GM21786 (cell line): ENCODE measurements around the gene CSTPP1.
A peak's percentile ranks its signal among the peaks of the same experiment; 100 is the strongest.

ENCODE experiments used
- ATAC-seq: cut with Tn5 transposase; IDR thresholded peaks from one replicate; pipeline ENCODE4 v1.9.1; 2021; ENCODE audit not compliant: unreplicated experiment

CSTPP1 gene, protein sequence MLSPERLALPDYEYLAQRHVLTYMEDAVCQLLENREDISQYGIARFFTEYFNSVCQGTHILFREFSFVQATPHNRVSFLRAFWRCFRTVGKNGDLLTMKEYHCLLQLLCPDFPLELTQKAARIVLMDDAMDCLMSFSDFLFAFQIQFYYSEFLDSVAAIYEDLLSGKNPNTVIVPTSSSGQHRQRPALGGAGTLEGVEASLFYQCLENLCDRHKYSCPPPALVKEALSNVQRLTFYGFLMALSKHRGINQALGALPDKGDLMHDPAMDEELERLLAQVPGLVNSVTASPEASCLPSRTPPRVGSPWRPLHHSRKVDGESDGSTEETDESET

DNA sequence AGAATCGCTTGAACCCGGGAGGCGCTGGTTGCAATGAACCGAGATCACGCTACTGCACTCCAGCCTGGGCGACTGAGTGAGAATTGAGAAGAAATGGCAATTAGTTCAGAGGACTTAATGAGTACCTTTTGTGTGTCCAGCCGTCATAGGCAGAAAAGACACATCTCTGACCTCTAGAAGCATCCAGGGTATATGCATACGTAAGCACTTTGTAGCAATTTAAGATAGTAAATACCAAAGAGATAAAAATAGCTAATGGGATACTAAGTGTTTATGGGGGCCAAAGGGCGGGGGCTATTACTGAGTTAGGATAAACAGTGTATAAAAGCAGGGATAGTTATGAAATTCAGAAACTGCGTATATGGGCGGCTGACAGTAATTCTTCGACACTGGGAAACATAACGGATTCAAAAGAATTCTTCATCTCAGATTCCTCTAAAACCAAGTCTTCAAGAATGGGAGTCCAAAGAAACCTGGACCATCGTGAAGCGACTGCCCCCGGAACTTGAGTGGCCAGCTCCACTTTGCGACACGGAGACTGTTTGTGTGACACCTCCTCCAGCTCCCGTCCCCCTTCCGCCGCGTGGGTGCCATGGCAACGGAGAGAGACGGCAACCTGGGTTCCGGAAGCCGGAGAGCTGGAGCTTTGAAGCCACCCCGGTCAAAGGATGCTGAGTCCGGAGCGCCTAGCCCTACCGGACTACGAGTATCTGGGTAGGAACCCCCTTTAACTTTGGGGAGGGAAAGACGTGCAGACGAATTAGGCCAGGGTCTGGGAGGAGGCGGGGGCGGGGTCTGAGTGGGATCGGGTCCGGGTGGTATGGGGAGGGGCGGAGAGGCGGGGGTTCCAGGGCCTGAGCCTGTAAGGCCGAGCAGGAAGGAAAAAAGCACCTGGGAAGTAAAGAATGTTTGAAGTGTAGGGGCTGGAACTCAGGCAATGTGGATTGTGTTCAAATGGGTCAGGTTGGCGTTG lies at the start of gene CSTPP1:
Gene CSTPP1, plus strand, starts transcription at position 624 of the 973 bp plus-strand sequence. Its CDS starts 45 bp downstream, at position 669.
- ATAC-seq = peak; percentile 92

DNA sequence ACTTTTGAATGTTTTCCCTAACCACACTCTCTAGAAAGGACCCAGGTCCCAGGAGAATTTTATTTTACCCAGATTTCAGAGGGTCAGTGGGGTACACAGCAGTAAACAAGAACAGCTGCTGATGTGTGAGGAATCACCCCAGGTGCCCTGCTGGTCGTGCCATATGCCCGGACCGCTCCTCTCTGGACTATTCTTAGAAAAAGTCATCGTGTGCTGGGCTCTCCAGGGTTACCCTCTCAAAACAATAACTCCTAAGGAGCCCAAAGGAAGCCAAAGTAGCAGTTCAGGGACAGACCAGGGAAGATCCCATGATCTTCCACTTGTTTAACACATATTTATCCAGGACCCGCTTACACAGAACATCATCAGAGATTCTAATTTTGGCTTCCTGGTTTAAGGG lies 47.9 kb upstream of the CSTPP1 start:
- ATAC-seq = no peak

DNA sequence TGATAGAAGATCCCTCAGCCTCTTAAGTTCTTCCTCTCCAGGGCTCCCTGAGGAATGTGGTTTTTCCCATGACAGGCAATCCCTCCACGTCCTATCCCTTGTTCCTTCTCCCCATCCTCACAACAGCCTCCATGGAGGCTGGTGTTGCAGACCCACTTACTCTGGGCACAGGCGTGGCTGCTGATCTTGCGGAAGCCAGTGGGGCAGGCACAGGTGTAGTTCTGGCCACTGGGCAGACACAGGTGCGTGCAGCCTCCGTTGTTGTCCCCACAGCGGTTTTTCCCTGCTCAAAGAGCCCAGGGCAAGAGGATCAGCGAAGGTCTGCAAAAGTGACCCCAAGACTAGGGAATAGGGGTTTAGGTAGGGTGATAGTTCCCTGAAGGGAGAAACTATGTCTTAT lies 47.3 kb upstream of the CSTPP1 start:
- ATAC-seq = no peak

DNA sequence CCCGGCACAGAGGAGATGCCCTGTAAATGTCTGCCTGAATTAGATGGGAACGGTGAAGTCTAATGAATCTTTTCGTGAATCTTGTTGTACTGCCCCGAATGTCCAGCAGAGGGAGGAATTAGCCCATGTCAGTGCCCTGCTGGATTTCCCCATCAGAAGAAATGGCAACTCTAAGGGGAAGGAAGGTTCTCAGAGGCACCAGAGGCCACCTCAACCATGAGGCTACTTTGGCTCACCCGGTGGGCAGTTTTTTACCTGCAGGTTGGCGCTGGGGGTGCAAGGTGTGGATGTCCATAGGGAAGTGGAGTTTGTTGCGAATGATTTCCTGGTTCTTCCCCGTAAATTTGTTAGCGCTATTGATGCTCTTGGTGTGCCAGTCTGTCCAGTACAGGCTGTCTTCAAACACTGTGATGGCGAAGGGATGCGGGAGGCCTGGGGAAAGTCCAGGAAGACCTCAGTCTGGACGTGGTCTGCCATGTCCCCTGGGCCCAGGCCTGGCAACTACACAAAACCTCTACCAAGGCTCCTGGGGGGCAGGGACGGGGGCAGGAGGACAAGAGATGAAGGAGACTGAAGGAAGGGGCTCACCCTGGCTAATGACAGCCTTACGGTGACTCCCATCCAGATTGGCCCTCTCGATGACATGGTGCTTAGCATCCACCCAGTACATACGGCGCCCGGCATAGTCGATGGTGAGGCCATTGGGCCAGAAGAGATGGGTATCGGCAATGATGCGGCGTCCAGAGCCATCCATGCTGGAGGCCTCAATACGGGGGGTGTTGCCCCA lies 46.7 kb upstream of the CSTPP1 start:
- no peak for ATAC-seq

DNA sequence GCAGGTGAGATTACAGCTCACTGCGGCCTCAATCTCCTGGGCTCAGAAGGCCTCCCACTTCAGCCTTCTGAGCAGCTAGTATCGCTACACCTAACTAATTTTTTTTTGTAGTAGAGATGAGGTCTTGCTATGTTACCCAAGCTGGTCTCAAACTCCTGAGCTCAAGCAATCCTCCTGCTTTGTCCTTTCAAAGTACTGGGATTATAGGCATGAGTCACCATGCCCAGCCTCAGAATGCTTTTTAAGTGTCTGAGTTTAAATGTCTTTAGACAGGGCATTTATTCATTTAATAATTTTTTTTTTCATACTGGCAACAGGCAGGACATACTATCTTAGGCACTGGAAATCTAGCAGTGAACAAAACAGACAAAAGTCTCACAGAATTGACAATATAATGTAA lies 45.9 kb upstream of the CSTPP1 start:
- no peak for ATAC-seq

DNA sequence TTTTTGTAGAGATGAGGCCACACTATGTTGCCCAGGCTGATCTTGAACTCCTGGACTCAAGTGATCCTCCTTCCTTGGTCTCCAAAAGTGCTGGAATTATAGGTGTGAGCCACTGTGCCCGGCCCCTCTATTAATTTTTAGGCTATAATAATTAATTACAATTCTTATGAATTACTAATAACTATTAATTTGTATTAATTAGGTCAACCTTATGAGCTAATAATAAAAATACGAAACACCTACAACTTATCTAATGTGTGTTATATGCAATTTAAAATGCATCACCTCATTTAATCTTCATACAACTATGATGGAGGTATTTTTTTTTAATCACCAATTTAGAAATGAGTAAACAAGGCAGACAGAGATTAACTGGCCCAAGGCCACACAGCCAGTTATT lies 44.5 kb upstream of the CSTPP1 start:
- no peak for ATAC-seq

DNA sequence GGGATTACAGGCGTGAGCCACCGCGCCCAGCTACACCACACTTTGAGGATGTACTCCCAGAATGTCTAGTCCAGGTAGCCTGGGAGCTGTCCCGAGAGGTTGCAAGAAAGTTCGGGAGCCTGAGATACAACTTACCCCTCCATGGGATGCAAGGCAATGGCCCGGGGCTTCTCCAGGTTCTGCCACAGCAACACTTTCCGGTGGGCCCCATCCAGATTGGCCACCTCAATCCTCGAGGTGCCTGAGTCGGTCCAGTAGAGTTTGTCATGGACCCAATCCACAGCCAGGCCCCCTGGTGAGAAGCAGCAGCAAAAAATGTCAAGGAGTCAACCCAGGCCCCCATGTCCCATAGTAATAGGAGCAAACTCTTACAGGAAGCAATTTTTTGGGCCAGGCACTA lies 43.7 kb upstream of the CSTPP1 start:
- no peak for ATAC-seq

DNA sequence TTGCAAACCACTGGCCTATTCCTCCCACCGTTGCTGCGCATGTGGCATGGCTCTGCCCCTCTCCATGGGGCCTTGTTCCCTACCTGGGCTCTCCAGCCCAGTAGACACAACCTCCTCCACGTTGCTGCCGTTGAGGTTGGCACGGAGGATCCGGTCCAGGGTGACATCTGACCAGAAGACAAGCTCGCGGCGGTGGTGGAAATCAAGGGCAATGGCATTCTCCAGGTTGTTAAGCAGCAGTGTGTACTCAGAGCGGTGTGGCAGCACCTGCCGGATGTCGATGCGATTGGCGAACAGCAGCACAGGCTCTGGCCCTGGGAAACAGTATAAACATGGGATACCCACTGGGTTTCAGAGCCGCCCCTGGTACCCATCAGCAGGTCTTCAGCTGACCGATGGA lies 42.1 kb upstream of the CSTPP1 start:
- no peak for ATAC-seq

DNA sequence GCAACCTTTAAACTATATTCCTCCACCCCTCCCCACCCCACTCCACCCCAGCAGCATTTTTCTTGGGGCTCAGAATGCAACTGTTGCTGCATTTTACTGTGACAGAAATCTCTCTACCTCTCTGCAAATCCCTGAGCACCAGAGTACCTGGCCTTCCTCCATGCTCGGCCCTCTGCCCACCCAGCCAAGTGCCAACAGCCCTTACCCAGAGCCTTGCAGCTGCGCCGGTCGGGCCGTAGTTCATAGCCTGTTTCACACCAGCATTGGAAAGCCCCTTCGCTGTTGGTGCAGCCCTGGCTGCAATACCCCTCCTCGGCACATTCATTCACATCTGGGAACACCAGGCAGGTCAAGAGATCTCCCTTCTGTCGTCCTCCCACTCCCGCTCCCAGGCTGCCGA lies 41.6 kb upstream of the CSTPP1 start:
- no peak for ATAC-seq

DNA sequence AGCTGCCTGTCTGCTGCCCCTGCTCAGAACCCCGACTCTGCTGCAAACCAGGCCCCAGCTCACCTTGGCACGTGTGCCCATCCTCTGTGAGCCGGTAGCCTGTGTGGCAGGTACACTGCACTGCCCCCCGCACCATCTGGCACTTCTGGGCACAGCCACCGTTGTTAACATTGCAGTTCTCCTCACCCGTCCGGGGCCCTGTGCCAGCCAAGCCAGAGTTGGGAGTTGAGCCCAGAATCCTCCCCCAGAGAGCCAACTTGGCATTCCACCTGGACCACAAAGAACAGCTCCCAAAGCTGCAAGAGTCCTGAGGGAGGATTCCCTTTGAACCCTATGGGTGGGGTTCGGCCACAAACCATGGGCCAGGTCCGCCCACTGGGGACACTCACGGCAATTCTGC lies 40.7 kb upstream of the CSTPP1 start:
- ATAC-seq = no peak

DNA sequence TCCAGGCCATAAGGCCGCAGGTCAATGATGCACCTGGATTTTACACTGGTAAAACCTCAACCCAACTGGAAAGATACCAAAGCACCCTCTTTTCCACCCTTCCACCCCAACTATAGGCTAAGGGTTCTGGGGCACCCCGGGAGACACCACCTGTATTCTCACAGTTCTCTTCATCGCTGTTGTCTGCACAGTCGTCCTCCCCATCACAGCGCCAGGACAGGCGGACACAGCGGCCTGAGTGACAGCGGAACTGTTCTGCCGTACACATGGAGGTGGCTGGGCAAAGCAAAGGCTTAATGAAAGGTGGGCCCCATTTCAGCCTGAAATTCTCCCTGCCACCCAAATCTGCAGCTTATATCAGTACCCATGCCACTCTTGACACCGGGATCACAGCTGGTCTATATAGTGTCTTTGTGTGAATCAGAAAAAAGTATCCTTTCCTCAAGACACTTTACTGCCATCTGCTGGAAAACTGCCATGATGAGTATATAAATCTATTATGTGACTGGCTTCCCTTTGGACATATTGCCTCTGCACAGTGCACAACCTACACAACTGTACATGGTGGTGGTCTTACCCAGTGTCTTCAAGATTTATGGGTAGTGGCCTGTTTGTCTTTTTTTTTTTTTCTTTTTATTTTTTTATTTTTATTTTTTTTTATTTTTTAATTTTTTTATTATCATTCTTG lies 39.7 kb upstream of the CSTPP1 start:
- ATAC-seq = no peak

DNA sequence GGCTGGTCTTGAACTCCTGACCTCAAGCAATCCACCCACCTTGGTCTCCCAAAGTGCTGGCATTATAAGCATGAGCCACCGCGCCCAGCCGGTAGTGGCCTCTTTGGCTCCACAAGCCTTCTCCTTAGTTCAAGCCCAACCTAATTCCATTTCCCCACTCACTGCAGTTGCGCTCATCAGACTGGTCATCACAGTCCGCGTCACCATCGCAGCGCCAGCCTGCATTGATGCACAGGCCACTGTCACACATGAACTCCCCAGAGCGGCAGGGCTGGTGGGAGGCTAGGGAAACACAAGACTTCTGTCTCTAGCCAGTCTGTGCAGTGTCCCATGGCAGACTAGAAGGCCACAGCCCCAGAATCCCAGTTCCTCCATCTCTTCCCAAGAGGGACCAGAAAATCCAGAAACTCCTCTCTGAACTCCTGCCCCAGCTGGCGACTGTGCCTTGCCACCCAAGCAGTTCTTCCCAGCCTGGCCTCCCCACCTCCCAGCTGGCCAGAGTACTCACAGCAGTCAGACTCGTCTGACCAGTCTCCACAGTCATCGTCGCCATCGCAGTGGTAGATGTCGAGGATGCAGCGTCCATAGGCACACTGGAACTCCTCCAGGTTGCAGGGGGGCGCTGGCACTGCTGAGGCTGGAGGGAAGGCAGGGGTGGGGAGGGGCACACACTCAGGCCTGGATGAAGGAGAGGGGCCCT lies 38.0 kb upstream of the CSTPP1 start:
- ATAC-seq = no peak

DNA sequence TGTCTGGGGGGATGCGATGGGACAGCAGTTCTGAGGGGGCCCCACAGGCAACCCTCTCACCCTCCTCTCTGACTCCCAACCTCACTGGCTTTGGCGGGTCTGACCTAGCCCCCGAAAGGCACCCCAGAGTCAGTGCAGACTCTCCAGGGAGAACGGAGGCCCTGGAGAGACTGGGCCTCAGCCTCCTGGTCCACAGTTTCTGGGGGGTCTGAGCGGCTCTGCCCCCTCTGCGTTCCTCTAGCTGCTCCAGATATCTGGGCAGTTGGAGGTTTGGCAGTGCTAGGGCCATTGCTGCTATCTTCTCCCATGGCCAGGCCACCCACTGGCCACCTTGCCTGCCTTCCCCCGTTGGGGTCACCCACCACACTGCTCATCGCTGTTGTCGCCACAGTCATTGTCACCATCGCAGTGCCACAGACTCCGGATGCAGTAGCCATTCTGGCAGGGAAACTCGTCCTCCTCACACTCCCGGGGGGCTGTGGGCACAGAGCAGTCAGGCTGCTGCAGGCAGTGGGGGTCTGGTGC lies 37.0 kb upstream of the CSTPP1 start:
- ATAC-seq = no peak

DNA sequence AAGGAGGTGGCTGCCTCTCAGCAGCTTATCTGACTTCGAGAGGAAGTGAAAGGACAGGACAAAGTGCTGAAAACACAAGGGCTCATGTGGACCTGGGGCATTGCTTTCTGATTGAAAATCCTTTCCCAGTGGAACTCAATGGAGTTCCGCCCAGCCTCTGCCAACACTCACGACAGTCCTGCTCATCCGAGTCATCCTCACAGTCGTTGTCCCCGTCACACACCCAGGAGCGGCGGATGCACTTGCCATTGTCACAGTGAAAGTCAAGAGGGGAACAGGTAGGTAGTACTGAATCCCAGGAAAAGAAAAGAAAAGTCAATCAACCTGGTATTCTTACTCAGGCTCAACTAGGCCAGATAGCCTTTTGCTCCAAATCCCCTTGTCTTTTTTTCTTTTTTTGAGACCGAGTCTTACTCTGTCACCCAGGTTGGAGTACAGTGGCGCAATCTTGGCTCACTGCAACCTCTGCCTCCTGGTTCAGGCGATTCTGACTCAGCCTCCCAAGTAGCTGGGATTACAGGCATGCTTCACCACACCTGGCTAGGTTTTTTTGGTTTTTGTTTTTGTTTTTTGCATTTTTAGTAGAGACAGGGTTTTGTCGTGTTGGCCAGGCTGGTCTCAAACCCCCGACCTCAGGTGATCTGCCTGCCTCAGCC lies 36.3 kb upstream of the CSTPP1 start:
- ATAC-seq = no peak

DNA sequence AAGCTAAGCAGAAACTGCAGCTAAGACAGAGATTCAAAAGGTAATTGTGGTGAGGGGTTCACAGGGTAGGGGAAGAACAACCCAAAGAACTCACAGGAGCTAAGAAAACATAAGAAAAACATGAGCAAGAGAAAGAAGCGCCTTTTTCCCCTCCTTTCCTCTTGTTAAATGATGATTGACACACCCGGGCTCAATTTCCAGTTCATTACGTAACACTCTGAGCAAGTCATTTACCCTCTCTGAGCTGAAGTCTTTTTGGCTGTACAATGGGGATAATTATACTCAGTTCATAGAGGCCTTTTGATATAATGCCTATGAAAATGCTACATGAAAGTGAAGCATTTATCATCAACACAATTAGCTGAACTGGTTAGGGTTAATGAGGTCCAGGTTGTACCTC lies 35.4 kb upstream of the CSTPP1 start:
- ATAC-seq = no peak

DNA sequence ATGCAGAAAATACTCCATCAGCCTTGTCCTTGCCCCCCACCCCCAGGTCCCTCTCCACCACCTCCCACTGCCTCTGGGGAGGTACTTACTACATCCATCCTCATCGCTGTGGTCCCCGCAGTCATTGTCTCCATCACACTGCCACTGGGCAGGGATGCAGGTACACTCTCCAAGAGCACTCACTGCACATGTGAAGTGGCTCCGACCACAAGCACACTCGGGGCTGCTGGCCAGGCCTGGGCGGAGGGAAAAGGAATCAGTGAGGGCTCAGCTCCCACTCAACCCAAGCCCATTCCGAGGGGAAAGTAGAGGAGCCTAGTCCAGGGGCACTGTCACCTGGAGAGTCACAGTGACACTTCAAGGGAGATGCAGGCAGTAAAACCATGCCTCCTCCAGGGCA lies 33.9 kb upstream of the CSTPP1 start:
- ATAC-seq = no peak

DNA sequence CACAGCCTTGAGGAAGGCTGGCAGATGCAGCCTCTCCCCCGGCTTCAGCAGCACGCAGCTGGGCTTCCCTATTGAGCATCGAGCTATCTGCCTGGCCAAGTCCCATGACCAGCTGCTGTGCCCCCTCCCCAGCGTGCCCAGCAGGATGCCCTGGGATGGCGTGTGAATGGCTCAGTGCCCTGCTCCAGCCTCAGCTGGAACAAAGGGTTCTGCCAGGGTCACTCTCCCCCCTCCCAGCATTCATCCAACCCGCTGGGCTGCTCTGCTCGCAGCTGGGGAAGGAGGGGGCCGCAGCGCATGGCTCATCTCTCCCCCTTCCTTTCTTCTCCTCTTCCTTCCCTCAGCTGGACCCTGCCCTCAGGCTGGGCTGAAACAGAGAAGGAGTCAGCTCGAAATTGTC lies 32.7 kb upstream of the CSTPP1 start:
- ATAC-seq = no peak

DNA sequence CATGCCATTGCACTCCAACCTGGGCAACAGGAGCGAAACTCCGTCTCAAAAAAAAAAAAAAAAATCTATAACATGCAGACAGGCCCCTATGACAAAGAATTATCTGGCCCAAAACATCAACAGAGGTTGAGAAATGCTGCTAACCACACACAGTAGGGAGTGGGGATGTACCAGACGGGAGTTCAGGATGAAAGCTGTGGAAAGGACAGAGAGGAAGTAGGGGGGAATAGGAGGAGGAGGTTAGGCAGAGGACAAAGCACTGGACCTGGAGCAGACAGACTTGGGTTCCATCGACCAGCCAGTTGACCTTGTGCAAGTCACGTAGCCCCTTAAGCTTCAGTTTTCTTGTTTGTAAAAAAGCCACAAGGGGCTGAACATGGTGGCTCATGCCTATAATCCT lies 30.8 kb upstream of the CSTPP1 start:
- no peak for ATAC-seq

DNA sequence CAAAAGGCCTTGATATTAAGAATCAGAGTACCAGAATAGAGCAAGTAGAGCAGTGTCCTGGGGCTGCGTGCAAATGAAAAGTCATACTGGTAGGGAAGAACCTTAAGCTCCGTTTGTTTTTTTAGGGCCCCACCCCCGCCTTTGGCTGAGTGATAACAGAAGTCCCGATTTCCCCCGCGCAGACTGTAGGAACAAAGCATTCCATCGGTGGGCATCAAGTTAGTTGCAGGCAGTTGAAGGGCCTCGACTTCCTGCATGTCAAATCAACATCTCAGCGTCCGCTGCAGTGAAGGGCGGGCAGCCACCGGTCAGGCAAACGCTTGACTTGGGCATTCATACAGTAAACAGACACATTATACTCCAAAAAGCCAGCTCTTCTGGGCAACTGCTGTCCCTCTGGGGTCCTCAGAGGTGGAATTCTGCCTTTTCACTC lies 29.9 kb upstream of the CSTPP1 start:
- no peak for ATAC-seq
